HG02970 (cell line): ENCODE measurements around the gene C9orf40.

Experiments used
- ATAC-seq: cut with Tn5 transposase; IDR thresholded peaks from one replicate; pipeline ENCODE4 v1.9.1; 2021; ENCODE audit warnings: mild to moderate bottlenecking, moderate library complexity, moderate number of reproducible peaks; ENCODE audit not compliant: unreplicated experiment, low FRiP score

C9orf40 gene, protein sequence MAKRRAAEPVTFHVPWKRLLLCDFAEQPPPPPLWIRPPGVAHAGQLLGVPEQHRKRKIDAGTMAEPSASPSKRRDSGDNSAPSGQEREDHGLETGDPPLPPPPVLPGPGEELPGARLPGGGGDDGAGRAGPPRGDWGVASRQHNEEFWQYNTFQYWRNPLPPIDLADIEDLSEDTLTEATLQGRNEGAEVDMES

DNA sequence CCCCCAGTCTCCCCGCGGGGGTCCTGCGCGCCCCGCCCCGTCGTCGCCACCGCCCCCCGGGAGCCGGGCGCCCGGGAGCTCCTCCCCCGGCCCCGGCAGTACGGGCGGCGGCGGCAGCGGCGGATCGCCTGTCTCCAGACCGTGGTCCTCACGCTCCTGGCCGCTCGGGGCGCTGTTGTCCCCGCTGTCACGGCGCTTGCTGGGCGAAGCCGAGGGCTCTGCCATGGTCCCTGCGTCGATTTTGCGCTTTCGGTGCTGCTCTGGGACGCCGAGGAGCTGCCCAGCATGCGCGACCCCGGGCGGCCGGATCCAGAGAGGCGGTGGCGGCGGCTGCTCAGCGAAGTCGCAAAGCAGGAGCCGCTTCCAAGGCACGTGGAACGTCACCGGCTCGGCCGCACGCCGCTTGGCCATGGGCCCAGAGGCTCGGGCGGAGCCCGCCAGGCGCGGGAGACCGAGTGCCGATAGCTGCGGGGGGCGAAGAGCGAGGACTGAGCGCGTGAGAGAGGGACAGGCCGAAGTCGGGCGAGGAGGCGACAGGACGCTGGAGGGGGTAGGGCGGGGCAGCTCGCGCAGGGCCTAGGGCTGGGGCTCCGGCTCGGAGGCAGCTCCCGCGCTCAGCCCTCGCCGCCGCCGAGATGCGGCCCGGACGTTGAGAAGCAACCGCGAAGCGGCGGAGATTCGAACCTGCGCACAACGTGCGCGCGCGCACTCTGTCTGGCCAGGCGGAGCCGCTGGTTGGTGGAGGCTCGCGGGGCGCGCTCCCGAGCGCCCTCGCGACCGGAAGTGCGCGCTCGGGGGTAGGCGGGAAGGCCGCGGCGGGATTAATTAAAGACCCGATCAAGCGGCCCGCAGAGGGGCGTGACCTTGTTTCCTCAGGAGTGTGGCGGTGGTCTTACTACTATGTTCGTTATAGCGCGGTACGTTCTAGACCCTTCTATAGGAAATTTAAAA is at the start of gene C9orf40:
Gene C9orf40, minus strand, starts transcription at position 712 of the 951 bp plus-strand sequence. Its CDS starts 301 bp downstream, at position 411.
- ATAC-seq: peak; percentile 91

DNA sequence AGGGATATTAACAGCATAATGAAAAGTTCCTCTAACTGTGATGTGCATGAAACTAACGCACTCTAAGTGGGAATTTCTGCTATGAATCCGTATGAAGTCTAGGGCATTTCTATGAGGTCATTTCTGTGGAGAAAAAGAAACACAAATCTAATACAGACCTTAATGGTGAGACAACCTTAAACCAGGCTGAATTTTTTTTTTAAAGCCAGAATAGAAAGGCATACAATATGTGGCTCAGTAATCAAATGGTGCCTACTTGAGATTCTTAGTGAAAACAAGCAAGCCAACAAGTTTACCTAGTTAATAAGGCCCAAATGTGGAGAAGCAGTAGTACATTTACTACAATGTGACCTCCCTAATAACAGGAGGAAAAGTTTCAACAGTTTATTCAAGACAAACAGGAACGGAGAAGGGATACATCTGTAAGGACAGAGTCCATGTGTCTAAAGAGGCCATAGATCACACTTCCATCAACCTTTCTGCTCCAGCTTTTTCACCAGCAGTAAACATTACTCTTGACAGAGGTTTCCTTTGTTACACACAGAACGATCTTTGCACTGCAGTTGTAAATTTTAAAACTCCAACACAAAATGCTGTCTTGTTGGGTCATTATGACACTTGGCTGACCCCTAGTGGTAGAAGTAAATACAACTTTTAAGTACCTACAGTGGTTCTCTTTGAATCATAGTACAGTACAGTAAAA is 49.2 kb upstream of the C9orf40 start:
- peak; percentile 73 for ATAC-seq

DNA sequence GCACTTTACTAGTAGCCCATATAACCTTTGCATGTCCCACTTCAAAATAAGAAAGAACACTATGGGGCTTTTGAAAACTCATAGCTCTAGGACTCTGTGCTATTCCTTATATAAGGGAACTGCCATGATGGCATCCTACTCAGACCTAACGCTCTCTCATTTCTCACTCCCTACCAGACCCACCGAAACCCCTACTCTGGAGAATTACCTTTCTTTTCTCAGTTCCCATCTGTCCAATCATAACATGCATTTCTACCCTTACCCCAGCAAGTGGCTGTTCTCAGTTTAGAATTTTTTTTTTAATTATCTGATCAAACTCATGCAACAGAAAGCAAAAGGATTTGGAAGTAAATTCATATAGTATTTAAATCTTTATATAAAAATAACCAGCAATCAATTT is 48.1 kb upstream of the C9orf40 start:
- ATAC-seq: no peak

DNA sequence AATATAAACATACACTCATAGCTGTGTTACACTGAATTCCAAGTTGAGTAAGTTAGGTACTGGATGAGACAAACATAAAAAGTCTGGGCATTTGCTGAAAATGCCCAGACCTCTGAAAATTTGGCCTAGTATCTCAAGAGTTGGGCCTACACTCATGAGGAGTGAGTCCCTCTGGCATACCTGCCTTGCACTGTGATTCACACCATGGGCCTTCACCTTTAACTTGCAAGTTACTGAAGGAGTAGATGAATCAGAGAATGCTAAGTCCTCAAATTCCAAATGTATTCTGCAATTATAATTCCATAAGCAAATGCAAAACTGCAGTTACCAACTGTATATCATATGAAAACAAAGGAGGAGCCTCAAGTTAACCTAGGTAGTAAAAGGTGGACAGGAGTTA is 32.3 kb upstream of the C9orf40 start:
- no peak for ATAC-seq

DNA sequence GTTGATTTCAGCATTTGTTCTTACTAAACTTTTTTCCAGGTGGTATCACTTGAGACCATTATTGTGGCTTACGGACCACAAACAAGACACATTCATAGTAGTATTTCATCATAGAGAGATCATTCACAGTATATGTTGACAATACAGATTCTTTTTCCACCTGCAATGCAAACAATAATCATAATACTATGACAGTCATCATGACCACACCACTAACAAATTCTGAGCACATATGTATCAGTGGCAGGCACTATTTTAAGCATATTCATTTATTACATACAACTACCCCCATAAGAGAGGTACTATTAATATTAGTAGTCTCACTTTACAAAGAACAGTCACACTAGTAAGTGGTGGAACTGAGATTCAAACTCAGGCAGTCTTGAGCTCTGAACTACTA is 31.0 kb upstream of the C9orf40 start:
- ATAC-seq: no peak

DNA sequence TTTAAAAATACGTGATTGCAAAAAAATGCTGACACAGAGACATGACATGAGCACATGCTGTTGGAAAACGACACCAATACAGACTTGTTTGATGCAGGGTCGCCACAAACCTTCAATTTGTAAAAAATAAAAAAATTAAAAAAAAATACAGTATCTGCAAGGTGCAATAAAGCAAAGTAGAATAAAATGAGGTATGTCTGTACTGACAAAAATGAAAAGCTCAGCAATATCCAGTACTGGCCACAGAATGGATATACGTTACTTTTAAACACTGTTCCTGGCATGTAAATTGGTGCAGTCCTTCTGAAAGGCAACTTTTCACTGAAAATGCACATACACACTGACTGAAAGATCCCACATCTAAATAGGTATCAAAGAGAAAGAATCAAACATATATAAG is 27.1 kb upstream of the C9orf40 start:
- no peak for ATAC-seq

DNA sequence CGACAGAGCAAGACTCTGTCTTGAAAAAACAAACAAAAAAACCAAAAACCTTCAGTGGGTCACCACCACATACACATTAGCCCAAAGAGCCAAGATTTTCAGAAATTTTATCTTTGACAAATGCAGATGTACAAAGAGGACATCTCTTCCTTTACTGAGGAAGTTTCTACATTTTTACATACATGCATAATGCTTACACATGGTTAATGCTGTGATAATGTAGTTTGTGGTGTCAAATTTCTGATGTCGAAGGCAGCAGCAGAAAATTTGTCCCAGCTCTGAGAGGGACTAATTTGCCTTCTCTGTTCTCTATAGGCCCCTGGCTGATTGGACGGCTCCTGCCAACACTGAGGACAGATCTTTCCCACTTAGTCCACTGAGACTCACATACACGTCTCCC is 24.6 kb upstream of the C9orf40 start:
- no peak for ATAC-seq

DNA sequence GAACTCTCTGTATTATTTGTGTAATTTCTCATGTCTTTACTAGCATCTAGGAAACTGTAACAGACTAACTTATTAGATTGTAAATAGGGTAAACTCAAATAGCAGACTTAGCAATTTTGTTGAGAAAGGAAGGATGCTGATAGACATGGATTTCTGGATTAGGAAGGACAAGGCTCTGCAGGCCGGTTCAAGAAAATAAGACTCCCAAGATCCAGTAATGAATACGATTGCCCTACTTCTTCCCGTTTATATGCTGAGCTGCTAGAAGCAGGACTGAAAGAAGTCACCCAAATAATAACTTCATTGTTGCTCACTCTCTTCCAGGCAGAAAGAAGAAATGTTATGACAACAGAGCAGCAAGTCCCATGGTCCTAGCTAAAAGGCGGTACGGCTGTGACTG is 22.8 kb upstream of the C9orf40 start:
- ATAC-seq: no peak

DNA sequence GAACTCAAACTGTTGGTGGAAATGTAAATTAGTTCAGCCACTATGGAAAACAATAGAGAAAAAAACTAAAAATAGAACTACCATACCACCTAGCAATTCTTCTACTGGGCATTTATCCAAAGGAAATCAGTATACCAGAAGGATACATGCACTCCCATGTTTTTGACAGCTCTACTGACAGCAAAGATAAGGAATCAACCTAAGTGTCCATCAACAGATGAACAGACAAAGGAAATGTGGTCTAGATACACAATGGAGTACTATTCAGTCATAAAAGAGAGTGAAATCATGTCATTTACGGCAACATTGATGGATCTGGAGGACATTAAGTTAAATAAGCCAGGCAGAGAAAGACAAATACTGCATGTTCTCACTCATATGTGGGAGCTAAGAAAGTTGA is 21.8 kb upstream of the C9orf40 start:
- no peak for ATAC-seq

DNA sequence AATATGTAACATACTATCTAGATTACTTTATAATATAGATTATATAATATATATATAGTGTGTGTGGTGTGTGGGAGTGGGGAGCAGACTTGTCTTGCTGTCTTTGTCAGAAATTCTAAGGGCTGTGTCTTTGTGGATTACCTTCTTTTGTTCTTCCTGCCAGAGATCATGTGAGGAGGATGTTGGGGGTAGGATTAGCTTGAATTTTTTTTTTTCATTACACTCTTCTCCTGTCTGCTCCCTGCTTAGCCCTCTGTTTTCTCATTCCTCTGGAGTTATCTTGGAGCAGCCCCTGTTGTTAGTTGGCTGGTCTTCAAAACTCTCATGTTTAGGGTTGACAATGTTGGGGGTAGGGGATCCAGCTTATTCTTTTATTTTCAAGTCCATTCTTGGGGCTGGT is 21.0 kb upstream of the C9orf40 start:
- ATAC-seq: no peak

DNA sequence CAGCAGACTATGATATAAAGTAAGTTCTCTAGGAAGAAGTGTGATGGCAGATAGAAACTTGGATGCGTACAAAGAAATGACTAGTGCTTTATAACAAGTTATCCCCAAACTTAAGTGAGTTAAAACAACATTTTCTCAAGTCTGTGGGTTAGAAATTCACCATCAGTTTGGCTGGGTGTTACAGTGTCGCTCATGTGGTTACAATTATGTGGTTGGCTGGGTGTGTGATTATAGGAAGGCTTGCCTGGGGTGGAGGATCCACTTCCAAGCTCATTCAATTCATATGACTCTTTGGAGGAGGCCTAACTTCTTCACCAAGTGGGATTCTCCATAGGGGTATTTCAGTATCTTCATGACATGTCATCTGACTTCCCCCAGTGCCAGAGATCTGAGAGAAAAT is 10.3 kb upstream of the C9orf40 start:
- no peak for ATAC-seq

DNA sequence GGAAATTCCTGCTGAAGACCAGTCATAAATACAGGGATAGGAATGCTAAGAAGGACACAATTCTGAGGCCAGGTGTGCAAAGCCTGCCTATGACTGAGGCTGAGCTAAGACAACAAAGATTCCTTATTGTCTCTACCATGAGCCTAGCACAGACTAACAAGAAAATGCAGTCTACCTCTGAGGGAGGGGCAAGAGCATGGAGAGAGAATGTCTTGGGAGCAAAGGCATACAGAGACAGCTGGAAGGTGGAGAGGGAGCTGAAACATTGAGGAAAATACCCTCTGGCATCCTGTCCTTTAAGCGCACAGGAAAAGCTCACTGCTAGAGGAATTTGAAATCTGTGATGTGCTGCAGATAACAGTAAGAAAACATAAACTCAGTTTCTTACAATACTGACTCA is 8.8 kb upstream of the C9orf40 start:
- no peak for ATAC-seq

DNA sequence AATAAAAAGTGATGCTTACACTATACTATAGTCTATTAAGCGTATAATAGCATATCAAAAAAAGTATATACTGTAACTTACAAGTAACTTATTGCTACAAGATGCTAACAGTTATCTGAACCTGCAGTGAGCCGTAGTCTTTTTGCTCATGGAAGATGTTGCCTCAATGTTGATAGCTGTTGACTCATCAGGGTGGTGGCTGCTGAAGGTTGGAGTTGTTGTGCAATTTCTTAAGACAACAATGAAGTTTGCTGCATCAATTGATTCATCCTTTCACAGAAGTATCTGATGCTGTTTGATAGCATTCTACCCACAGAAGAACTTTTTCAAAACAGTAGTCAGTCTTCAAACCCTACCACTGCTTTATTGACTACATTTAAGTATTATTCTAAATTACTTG is 7.8 kb upstream of the C9orf40 start:
- ATAC-seq: no peak

DNA sequence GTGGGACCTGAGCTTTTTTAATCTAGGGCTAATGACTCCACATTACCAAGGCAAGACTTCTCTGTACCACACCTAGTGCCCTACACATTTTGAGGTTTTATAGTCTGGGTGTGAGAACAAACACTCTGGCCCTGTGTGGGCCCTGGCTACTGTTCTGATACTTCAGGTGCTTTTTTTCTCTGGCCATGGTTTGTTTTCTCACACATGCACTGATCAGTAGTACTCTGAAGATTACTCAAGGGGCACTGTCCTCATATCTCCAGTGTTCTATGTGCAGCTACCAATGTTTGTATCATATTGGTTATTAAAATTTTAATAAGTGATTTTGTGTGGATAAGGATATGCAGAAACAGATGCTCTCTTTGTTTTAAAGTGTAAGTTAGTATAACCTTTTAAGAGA is 5.9 kb upstream of the C9orf40 start:
- no peak for ATAC-seq

DNA sequence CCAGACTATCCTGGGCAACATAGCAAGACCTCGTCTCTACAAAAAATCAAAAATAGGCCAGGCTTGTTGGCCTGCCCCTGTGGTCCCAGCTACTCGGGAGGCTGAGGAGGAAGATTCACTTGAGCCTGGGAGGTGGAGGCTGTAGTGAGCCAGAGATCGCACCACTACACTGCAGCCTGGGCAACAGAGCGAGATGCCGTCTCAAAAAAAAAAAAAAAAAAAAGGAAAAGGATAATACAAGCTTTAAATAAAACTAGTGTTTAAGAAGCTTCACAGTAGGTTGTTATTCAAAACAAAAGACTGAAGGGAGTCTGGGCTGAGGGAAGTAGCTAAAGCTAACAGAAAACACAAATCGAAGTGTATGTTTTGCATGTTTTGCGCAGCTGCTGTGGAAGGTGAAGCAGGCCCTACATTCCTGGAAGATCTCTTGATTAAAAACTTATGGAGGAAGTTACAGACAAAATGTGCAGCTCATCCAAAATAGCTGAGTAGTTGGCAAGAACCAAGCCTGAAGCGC is 581 bp upstream of the C9orf40 start:
- no peak for ATAC-seq

DNA sequence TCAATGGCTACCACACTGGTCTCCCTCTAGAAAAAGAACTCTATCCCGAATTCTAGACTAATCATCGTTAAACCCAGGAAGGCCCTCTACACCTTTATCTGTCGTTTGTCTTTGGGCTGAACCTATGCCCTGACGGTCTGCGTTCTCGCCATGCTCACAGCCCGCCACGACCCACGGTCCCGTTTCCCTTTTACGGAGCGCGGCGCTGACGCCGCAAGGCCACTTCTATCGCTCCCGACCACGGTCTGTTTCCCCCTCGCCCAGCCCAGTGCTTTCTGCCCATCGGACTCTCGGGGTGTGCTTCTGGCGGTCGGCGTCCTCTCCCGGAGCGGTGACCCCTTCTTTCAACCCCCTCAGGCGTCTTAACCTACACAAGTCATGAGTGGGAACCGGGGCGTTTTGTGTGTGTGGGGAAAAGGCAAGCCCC is 974 bp downstream of the C9orf40 start:
- ATAC-seq: peak; percentile 21

DNA sequence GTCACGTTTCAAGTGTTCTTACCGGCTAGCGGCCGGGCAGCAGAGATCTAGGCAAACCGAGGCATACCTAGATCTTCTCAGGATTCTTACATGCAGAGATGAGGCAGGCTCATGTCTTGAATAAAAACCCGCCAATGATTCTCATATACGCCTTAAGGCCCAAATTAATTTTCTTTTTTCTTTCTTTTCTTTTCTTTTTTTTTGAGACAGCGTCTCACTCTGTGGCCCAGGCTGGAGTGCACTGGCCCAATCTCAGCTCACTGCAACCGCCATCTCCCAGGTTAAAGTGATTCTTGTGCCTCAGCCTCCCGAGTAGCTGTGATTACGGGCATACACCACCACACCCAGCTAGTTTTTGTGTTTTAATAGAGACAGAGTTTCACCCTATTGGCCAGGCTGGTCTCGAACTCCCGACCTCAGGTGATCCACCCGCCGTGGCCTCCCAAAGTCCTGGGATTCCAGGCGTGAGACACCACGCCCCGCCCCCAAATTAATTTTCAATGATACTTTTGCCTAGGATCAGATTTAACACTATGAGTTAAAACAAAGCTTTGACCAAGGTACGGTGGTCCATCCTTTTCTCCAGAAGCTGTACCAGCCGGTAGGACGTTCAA is 1.5 kb downstream of the C9orf40 start:
- no peak for ATAC-seq

DNA sequence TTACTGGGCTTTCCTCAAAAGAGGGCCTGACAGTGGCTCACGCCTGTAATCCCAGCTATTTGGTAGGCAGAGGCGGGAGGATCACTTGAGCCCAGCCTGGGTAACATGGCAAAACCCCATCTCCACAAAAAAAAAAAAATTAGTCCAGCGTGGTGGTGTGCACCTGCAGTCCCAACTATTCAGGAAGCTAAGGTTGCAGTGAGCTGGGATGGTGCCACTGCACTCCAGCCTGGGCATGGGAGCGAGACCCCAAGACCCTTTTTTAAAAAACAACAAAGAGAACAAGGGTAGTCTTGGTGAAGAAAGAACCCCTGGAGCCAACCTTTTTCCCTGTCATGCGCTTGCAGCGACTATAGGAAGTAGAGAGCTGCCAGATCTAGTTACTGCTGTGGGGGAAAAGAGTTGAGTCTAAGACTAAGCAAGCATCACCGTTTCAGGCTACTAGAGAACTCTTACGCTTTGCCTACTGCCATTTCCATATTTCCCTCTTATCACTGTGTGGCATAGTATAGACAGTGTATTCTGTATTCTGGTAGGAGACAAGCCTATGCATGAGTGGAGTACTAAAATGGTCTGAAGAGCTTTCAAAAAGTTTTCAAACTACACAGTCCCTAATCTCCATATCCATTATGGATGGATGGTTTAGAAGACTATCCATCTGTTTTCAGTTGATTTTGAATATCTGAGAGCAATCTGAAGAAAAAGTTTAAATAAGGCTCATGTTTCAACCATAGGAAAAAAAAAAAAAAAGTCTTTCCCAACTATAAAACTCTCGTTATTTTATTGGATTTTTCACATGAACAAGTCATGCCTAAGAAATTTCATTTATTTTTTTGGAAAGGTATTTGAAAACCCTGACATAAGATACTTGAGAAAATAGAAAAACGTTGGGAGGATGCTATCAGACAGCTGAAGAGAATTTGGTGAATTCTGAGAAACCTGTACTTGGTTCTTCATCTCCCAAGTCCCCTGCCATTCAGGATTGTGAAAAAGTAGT is 2.6 kb downstream of the C9orf40 start:
- ATAC-seq: no peak

DNA sequence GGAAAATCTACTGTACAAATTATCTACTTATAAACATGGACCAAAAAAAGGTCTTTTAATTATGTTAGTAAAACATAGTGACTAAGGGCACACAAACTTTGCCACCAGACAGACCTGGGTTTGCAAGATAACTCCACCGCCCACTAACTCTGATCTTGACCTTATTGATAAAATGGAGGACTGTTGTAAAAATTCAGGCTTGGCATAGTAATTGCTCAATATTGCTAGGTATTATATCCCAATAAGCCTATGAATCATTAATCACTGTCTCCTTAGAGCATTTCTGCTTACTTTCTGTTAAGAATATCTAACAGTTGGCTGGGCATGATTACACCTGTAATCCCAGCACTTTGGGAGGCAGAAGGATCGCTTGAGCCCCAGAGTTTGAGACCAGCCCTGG is 3.8 kb downstream of the C9orf40 start:
- no peak for ATAC-seq
